HAP-1 (cell line): ENCODE results near the gene MARCHF4.

Experiments used
- DNase-seq, 2 experiments: peaks; one replicate each; pipeline ENCODE4 v3.0.0-alpha.2; 2016 to 2020; ENCODE audit warnings: low spot score in 2 of 2
- H3K27me3 ChIP-seq: fragments of 250-450 bp; sonication (Bioruptor Pico); 2 replicates; pipeline ENCODE4 v1.5.1; 2020; ENCODE audit warnings: low read depth, mild to moderate bottlenecking, moderate library complexity
- H3K36me3 ChIP-seq: fragments of 250-450 bp; sonication (Bioruptor Pico); replicated peaks from 2 replicates; pipeline ENCODE4 v1.5.1; 2020; ENCODE audit warnings: mild to moderate bottlenecking
- H3K4me1 ChIP-seq: fragments of 250-450 bp; sonication (Bioruptor Pico); 2 replicates; pipeline ENCODE4 v1.5.1; 2020; ENCODE audit warnings: mild to moderate bottlenecking
- H3K4me3 ChIP-seq: fragments of 250-450 bp; sonication (Bioruptor Pico); 2 replicates; pipeline ENCODE4 v1.5.1; 2020; ENCODE audit warnings: mild to moderate bottlenecking, moderate library complexity
- H3K9me3 ChIP-seq: fragments of 250-450 bp; sonication (Bioruptor Pico); 2 replicates; pipeline ENCODE4 v1.5.1; 2020; ENCODE audit warnings: mild to moderate bottlenecking, moderate library complexity
- in situ Hi-C: fragments of 300-500 bp; cut with MboI; formaldehyde crosslinking; loops from 3 replicates; pipeline ENCODE4 v1.14.3; 2020; ENCODE audit warnings: low sequenced_read_pairs, inconsistent platforms, mixed read lengths

MARCHF4 gene

GRCh38 chr2:216328347-216328746 is 43.9 kb downstream of the MARCHF4 start:
- H3K27me3 ChIP-seq: peaks cover 14% of the 10 kb centered on the region
- no peak overlapping the region for H3K4me3 ChIP-seq
- no peak for DNase-seq
- H3K9me3 ChIP-seq: no peaks in the 10 kb centered on the region
- H3K36me3 ChIP-seq: no peaks in the 10 kb centered on the region
- no peaks in the 10 kb centered on the region for H3K4me1 ChIP-seq
- in situ Hi-C loops: no loop called here

GRCh38 chr2:216327447-216327935 is 44.8 kb downstream of the MARCHF4 start:
- no peaks in the 10 kb centered on the region for H3K36me3 ChIP-seq
- in situ Hi-C loops: no loop called here
- DNase-seq: no peak
- peaks cover 21% of the 10 kb centered on the region for H3K27me3 ChIP-seq
- no peaks in the 10 kb centered on the region for H3K9me3 ChIP-seq
- H3K4me3 ChIP-seq: no peak overlapping the region
- H3K4me1 ChIP-seq: no peaks in the 10 kb centered on the region
